Mammary epithelial cell (primary cell): ENCODE results near the gene FANCI.

ENCODE experiments used
- EZH2 ChIP-seq: IDR thresholded peaks from 2 replicates; pipeline ENCODE4 v1.6.1; 2012; ENCODE audit warnings: low read length, inconsistent platforms, borderline replicate concordance
- TF ChIP-seq, protein P1 (sequence below), 2 donors: IDR thresholded peaks in 1 of 2; conservative IDR thresholded peaks in 1 of 2; 2 replicates each; pipeline ENCODE4 v1.5.1; 2011 to 2012; ENCODE audit warnings: inconsistent platforms in 2 of 2, low read length in 2 of 2, mild to moderate bottlenecking in 2 of 2, control low read depth in 1 of 2, low read depth in 1 of 2; ENCODE audit not compliant: insufficient read depth in 1 of 2; ENCODE audit errors: extremely low read depth in 1 of 2

- no peak for TF ChIP-seq EZH2
- TF ChIP-seq, protein P1, sequence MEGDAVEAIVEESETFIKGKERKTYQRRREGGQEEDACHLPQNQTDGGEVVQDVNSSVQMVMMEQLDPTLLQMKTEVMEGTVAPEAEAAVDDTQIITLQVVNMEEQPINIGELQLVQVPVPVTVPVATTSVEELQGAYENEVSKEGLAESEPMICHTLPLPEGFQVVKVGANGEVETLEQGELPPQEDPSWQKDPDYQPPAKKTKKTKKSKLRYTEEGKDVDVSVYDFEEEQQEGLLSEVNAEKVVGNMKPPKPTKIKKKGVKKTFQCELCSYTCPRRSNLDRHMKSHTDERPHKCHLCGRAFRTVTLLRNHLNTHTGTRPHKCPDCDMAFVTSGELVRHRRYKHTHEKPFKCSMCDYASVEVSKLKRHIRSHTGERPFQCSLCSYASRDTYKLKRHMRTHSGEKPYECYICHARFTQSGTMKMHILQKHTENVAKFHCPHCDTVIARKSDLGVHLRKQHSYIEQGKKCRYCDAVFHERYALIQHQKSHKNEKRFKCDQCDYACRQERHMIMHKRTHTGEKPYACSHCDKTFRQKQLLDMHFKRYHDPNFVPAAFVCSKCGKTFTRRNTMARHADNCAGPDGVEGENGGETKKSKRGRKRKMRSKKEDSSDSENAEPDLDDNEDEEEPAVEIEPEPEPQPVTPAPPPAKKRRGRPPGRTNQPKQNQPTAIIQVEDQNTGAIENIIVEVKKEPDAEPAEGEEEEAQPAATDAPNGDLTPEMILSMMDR (conservative IDR thresholded peaks at IDR 0.05 in 1 of 2, IDR thresholded peaks at IDR 0.05 in 1 of 2; ENCODE audit: extremely low read depth in 1 of 2, insufficient read depth in 1 of 2, low read depth in 1 of 2, low read length in 2 of 2): no peak
Observed at GRCh38 chr15:89303986-89304385, 60.2 kb downstream of the FANCI start.
